Ishikawa (cell line): ENCODE data around the gene XRCC4.

Experiments used
- CREB1 ChIP-seq: IDR thresholded peaks from 2 replicates; pipeline ENCODE4 v1.6.1; 2012; ENCODE audit warnings: low read depth
- RAD21 ChIP-seq: IDR thresholded peaks from 2 replicates; pipeline ENCODE4 v1.6.1; 2012; ENCODE audit warnings: low read depth

DNA sequence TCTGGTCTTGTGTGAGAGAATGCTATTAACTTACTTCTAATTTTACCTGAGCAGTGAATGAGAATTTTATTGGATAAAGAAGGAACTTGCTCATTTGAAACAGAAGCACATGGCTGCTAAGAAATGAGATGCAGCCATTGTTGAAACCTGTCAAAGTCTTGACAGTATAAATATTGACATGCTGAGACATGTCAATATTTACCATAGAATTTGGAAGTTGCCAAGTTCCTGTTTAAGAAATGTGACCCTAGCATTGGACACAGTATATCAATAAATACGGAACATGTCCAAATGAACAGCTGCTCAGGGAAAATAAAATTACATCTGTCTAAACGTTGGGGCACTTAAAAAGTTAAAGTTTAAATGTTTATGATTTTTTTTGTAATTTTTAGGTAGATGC is 7.8 kb downstream of the XRCC4 start:
- TF ChIP-seq CREB1 (no peak), RAD21 (no peak)
